IMR-90 (cell line): Measurements from ENCODE around the gene PRDM10. TPM values are rescaled to one million over a fixed set of nuclear protein-coding genes. Genes with fewer than 3 reads are reported as not detected.

Experiments
- ATAC-seq: fragments of 200-7000 bp; cut with Tn5 transposase; 2 replicates; pipeline ENCODE4 v1.9.1; 2020; ENCODE audit warnings: low read depth, mild to moderate bottlenecking, moderate library complexity
- BruUV-seq: library from RNA; stranded (reverse); fragments of 400-500 nt; replicated peaks from 2 replicates; lab custom pipeline; 2021; lab: Mats Ljungman, UMichigan
- CTCF ChIA-PET: fragments of 300-600 bp; formaldehyde crosslinking; extraction: SDS; loops from one replicate; lab custom pipeline; 2021; ENCODE audit warnings: antibody characterized with exemption; lab: Yijun Ruan, JAX
- POLR2A ChIA-PET: fragments of 300-600 bp; sonication (Branson Sonifier 250); formaldehyde crosslinking; loops from one replicate; lab custom pipeline; 2022; ENCODE audit warnings: antibody characterized with exemption; ENCODE audit not compliant: unreplicated experiment; lab: Charles Lee
- DNase-seq: peaks from one replicate; pipeline ENCODE4 v3.0.0; 2013
- H2AFZ ChIP-seq: replicated peaks from 2 replicates; pipeline ENCODE3; 2013; ENCODE audit warnings: low read length, mild to moderate bottlenecking; ENCODE audit not compliant: poor library complexity
- H2AK5ac ChIP-seq: 2 replicates; pipeline ENCODE4 v1.6.1; 2013; ENCODE audit warnings: low read depth, low read length, inconsistent platforms
- H2AK9ac ChIP-seq: replicated peaks from 2 replicates; pipeline ENCODE3; 2013; ENCODE audit warnings: mild to moderate bottlenecking, low read depth, low read length, moderate library complexity; ENCODE audit not compliant: poor library complexity
- H2BK120ac ChIP-seq: 2 replicates; pipeline ENCODE4 v1.6.1; 2013; ENCODE audit warnings: low read depth, low read length, inconsistent platforms
- H2BK15ac ChIP-seq: 3 replicates; pipeline ENCODE4 v1.6.1; 2013; ENCODE audit warnings: low read depth, low read length, inconsistent platforms
- H2BK20ac ChIP-seq: 2 replicates; pipeline ENCODE4 v1.6.1; 2013; ENCODE audit warnings: low read depth, mild to moderate bottlenecking, inconsistent platforms, low read length, moderate library complexity
- H2BK5ac ChIP-seq: 2 replicates; pipeline ENCODE4 v1.6.1; 2013; ENCODE audit warnings: mild to moderate bottlenecking, low read depth, low read length, inconsistent platforms; ENCODE audit not compliant: poor library complexity, severe bottlenecking
- H3K14ac ChIP-seq: replicated peaks from 2 replicates; pipeline ENCODE4 v1.6.1; 2013; ENCODE audit warnings: low read depth, low read length, inconsistent platforms
- H3K18ac ChIP-seq: 2 replicates; pipeline ENCODE4 v1.6.1; 2013; ENCODE audit warnings: low read depth, low read length, control low read depth
- H3K23ac ChIP-seq: 2 replicates; pipeline ENCODE4 v1.6.1; 2013; ENCODE audit warnings: low read depth, low read length, inconsistent platforms
- H3K27ac ChIP-seq: 2 replicates; pipeline ENCODE4 v1.5.1; 2013; ENCODE audit warnings: mild to moderate bottlenecking, control low read depth, low read length; ENCODE audit not compliant: insufficient read depth
- H3K27me3 ChIP-seq: 2 replicates; pipeline ENCODE4 v1.6.1; 2013; ENCODE audit warnings: low read length; ENCODE audit not compliant: control insufficient read depth, insufficient read depth
- H3K36me3 ChIP-seq: 2 replicates; pipeline ENCODE4 v1.6.1; 2013; ENCODE audit warnings: low read length, mixed read lengths; ENCODE audit not compliant: control insufficient read depth, insufficient read depth
- H3K4ac ChIP-seq: 2 replicates; pipeline ENCODE4 v1.6.1; 2013; ENCODE audit warnings: low read depth, low read length, inconsistent platforms
- H3K4me1 ChIP-seq: 2 replicates; pipeline ENCODE4 v1.6.1; 2013; ENCODE audit warnings: low read length, mixed read lengths; ENCODE audit not compliant: control insufficient read depth, insufficient read depth
- H3K4me2 ChIP-seq: 2 replicates; pipeline ENCODE4 v1.6.1; 2013; ENCODE audit warnings: low read depth, mild to moderate bottlenecking, control low read depth, low read length, moderate library complexity
- H3K4me3 ChIP-seq: 2 replicates; pipeline ENCODE4 v1.5.1; 2013; ENCODE audit warnings: low read depth, mild to moderate bottlenecking, control low read depth, low read length, moderate library complexity; ENCODE audit not compliant: insufficient read depth
- H3K56ac ChIP-seq: 2 replicates; pipeline ENCODE4 v1.6.1; 2013; ENCODE audit warnings: low read length, inconsistent platforms; ENCODE audit not compliant: insufficient read depth; ENCODE audit errors: extremely low read depth
- H3K79me1 ChIP-seq, 2 experiments: 2 replicates each; pipeline ENCODE4 v1.6.1; 2013; ENCODE audit warnings: low read length in 2 of 2, inconsistent platforms in 1 of 2, low read depth in 1 of 2
- H3K9ac ChIP-seq: 2 replicates; pipeline ENCODE4 v1.6.1; 2013; ENCODE audit warnings: low read depth, low read length, control low read depth
- H3K9me1 ChIP-seq: 2 replicates; pipeline ENCODE4 v1.6.1; 2013; ENCODE audit warnings: low read length, inconsistent platforms; ENCODE audit not compliant: insufficient read depth
- H3K9me3 ChIP-seq: 2 replicates; pipeline ENCODE4 v1.6.1; 2013; ENCODE audit warnings: low read length; ENCODE audit not compliant: control insufficient read depth, insufficient read depth
- H4K20me1 ChIP-seq: 2 replicates; pipeline ENCODE4 v1.6.1; 2013; ENCODE audit warnings: low read length, inconsistent platforms; ENCODE audit not compliant: insufficient read depth
- H4K5ac ChIP-seq: 2 replicates; pipeline ENCODE4 v1.6.1; 2013; ENCODE audit warnings: mild to moderate bottlenecking, low read depth, low read length, control low read depth
- H4K8ac ChIP-seq, 2 experiments: 2 replicates each; pipeline ENCODE4 v1.6.1; 2013; ENCODE audit warnings: low read depth in 2 of 2, low read length in 2 of 2, control low read depth in 1 of 2, inconsistent platforms in 1 of 2
- H4K91ac ChIP-seq: 2 replicates; pipeline ENCODE4 v1.6.1; 2013; ENCODE audit warnings: low read depth, low read length, inconsistent platforms; ENCODE audit not compliant: insufficient read depth
- MAFK ChIP-seq: IDR thresholded peaks from 2 replicates; pipeline ENCODE4 v1.6.1; 2012; ENCODE audit warnings: low read depth, low read length, improper control_type of control experiment
- MAZ ChIP-seq: IDR thresholded peaks from 2 replicates; pipeline ENCODE4 v1.6.1; 2012; ENCODE audit warnings: low read depth, mild to moderate bottlenecking, low read length, improper control_type of control experiment, moderate library complexity, borderline replicate concordance
- WGBS, 2 experiments: methylation state at CpG; one replicate each; pipeline versions ENCODE4 v1.1.5 to v1.1.7; 2013; ENCODE audit warnings: missing lambda C conversion rate in 2 of 2; ENCODE audit not compliant: insufficient read length in 1 of 2; ENCODE audit errors: extremely low coverage in 2 of 2; 5-methylcytosine and 5-hydroxymethylcytosine counted together
- dilution Hi-C: fragments of 300-500 bp; cut with HindIII; formaldehyde crosslinking; loops from one replicate; pipeline ENCODE4 v1.14.3; 2018; ENCODE audit warnings: low sequenced_read_pairs; ENCODE audit not compliant: unreplicated experiment
- in situ Hi-C: fragments of 300-500 bp; cut with MboI; formaldehyde crosslinking; loops from 3 replicates; pipeline ENCODE4 v1.14.3; 2019; ENCODE audit warnings: low sequenced_read_pairs, inconsistent platforms, mixed read lengths
- intact Hi-C: fragments of 100-400 bp; cut with micrococcal nuclease; formaldehyde crosslinking; loops from 2 replicates; pipeline ENCODE4 v1.10.0; 2022
- polyA plus RNA-seq, 3 experiments: library from polyadenylated mRNA; depleted of rRNA; stranded (reverse); fragments of >200 nt; gene quantifications; 2 replicates each; pipeline ENCODE4 v1.2.3, GENCODE V29; 2012; ENCODE audit warnings: low replicate concordance in 1 of 3
- total RNA-seq: library from RNA; depleted of rRNA; stranded (reverse); fragments of >200 nt; gene quantifications from 2 replicates; pipeline ENCODE4 v1.2.3, GENCODE V29; 2012

Gene PRDM10
- total and polyA plus RNA-seq, 2 of the 4 experiments (the other 2 are of a cell fraction) = 3.1 to 6.5 TPM

DNA sequence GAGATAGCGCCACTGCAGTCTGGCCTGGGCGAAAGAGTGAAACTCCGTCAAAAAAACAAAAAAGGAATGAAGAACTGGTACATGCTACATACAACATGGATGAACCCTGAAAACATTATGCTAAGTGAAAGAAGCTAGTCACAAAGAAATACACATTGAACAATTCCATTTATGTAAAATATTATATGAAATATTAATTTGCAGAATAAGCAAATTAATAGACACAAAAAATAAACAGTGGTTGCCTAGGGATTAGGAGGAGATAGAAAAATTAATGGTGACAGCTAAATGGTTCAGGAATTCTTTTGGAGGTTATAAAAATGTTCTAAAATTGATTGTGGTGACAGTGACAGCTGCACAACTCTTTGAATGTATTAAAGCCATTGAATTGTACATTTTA, 14.7 kb downstream of the PRDM10 start:
- Histone ChIP-seq H4K8ac (no peak overlapping the region), H3K36me3 (no peaks in the 10 kb centered on the region; the same call in 1 of the 2 replicates), H3K14ac (no peak overlapping the region), H3K18ac (no peak overlapping the region), H3K27ac (no peak overlapping the region), H2BK15ac (no peak overlapping the region), H2AK5ac (no peak overlapping the region), H4K91ac (no peak overlapping the region), H3K4ac (no peak overlapping the region), H3K23ac (no peak overlapping the region), H4K20me1 (peaks cover 17% of the 10 kb centered on the region), H3K27me3 (no peaks in the 10 kb centered on the region), H3K4me3 (no peak overlapping the region), H3K4me2 (no peak overlapping the region), H3K56ac (no peak overlapping the region), H3K9me1 (no peaks in the 10 kb centered on the region), H4K5ac (no peak overlapping the region), H3K9me3 (no peaks in the 10 kb centered on the region), H2BK5ac (no peak overlapping the region), H2BK20ac (no peak overlapping the region), H2AFZ (no peak overlapping the region), H2BK120ac (no peak overlapping the region), H3K9ac (no peak overlapping the region), H2AK9ac (no peak overlapping the region), H3K79me1 (peaks cover 15 to 19% of the 10 kb centered on the region in 2 experiments; a peak in 3 of 4 replicates), H3K4me1 (peaks cover 2% of the 10 kb centered on the region; the same call in 1 of the 2 replicates)
- 100% methylated on average over 1 of the region's 3 CpGs; no CpG with 5 or more reads in 1 of the 2 experiments for WGBS, 2 experiments
- dilution Hi-C loops (no loop called here), intact Hi-C loops (no loop called here), in situ Hi-C loops (no loop called here)
- DNase-seq (no peak), ATAC-seq (no peak)
- no peak for TF ChIP-seq MAZ
- TF ChIP-seq MAFK = 0 out of 2 replicates have a peak, but pooled peaks have one; percentile 29
- ChIA-PET CTCF (interaction anchor here (0.9 kb wide), 1 partner anchor 145 kb away, joined by 3 read pairs; no protein-coding TSS in a partner anchor), POLR2A (no interaction called here)
- BruUV-seq = no TSS peak
